ENCODE results near the gene SLAMF9. TPM values are rescaled to one million over a fixed set of nuclear protein-coding genes. Genes with fewer than 3 reads are reported as not detected.
"Not testable (repeated sequence)": the region's sequence is repeated elsewhere in the genome, so short reads cannot be mapped to it uniquely, and the experiment has no call there.

The SLAMF9 gene
- total and polyA plus RNA-seq, 2 donors, result not detected

GRCh38 chr1:159913451-159914192 lies 40.4 kb downstream of the SLAMF9 start:
- Histone ChIP-seq H3K4me3 (ENCODE audit: low read depth, low read length) (no peak overlapping the region), H3K27ac (ENCODE audit: low read depth) (no peak overlapping the region), H3K4me1 (ENCODE audit: insufficient read depth) (no peaks in the 10 kb centered on the region), H3K36me3 (ENCODE audit: insufficient read depth) (no peaks in the 10 kb centered on the region)
- no peak for DNase-seq (ENCODE audit: extremely low spot score)
- WGBS, result 80% methylated on average over 5 of the region's 5 CpGs

- no peak overlapping the region for H3K4me3 ChIP-seq (ENCODE audit: low read depth, low read length)
- H3K4me1 ChIP-seq (ENCODE audit: insufficient read depth), result no peaks in the 10 kb centered on the region
- no peak overlapping the region for H3K27ac ChIP-seq (ENCODE audit: low read depth)
- DNase-seq (ENCODE audit: extremely low spot score), result no peak
- H3K36me3 ChIP-seq (ENCODE audit: insufficient read depth), result no peaks in the 10 kb centered on the region
- 77% methylated on average over 6 of the region's 6 CpGs for WGBS
These were observed 42.5 kb downstream of the SLAMF9 start for GRCh38 chr1:159911326-159912070.

DNA sequence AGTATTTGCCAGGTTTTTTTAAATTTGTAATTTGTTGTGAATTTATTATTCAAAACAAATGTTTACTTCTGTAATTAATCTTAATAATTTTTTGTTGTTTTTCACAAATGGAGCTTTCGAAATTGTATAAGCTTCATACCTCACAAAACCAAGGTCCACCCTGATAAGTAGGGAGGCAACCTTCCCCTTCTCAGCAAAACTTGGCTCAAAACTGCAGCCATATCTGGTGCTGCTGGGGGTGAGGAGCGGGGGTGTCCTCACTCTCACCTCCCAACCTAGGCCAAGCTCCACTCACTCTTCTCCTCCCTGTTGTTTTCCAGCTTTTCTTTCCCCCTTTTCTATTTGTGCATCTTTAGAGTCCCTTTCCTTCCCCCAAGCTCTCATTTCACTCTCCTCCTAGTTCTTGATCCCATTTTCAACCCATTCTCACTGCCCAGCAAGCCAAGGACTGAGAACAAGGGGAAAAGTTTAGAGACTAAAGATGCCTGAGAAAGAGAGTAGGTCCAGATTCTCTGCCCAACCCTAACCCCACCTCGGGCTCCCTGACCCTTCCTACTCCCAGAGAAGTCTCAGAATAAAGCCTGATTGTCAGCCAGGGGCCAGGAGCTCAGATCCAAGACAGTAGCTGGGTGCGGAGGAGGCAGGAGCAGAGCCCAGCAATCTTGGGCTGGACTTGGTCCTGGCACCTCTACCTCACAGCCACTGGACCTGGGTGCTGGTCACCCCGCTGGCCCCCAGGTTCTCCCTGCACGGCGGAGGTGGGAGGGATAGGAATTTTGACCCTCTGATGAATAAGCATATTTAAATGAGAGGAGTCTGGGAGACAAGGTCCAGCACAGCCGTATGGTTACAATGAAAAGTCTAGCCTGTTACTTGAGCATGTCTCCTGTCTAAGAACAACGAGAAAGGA lies 45.8 kb downstream of the SLAMF9 start:
- H3K36me3 ChIP-seq (ENCODE audit: insufficient read depth), result no peaks in the 10 kb centered on the region
- 83% methylated on average over 9 of the region's 9 CpGs for WGBS
- no peak overlapping the region for H3K27ac ChIP-seq (ENCODE audit: low read depth)
- H3K4me1 ChIP-seq (ENCODE audit: insufficient read depth), result no peaks in the 10 kb centered on the region
- DNase-seq (ENCODE audit: extremely low spot score), result no peak
- H3K4me3 ChIP-seq (ENCODE audit: low read depth, low read length), result no peak overlapping the region

- no peaks in the 10 kb centered on the region for H3K36me3 ChIP-seq (ENCODE audit: insufficient read depth)
- H3K4me1 ChIP-seq (ENCODE audit: insufficient read depth), result no peaks in the 10 kb centered on the region
- no peak for DNase-seq (ENCODE audit: extremely low spot score)
- H3K4me3 ChIP-seq (ENCODE audit: low read depth, low read length), result no peak overlapping the region
- no peak overlapping the region for H3K27ac ChIP-seq (ENCODE audit: low read depth)
- 67% methylated on average over 1 of the region's 1 CpG for WGBS
These were observed 47.1 kb downstream of the SLAMF9 start for GRCh38 chr1:159906960-159907359.

DNA sequence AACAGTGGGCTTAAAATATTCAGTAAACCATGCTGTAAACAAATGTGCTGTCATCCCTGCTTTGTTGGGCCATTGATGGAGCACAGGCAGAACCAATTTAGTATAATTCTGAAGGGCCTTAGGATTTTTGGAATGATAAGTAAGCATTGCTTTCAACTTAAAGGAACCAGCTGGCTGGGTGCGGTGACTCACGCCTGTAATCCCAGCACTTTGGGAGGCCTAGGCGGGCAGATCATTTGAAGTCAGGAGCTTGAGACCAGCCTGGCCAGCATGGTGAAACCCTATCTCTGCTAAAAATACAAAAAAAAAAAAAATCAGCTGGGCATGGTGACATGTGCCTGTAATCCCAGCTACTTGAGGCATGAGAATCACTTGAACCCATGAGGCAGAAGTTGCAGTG lies 50.0 kb downstream of the SLAMF9 start:
- WGBS, result 82% methylated on average over 3 of the region's 3 CpGs
- not testable (repeated sequence) for DNase-seq (ENCODE audit: extremely low spot score); H3K4me1 ChIP-seq (ENCODE audit: insufficient read depth); H3K4me3 ChIP-seq (ENCODE audit: low read depth, low read length); H3K27ac ChIP-seq (ENCODE audit: low read depth); H3K36me3 ChIP-seq (ENCODE audit: insufficient read depth)

DNA sequence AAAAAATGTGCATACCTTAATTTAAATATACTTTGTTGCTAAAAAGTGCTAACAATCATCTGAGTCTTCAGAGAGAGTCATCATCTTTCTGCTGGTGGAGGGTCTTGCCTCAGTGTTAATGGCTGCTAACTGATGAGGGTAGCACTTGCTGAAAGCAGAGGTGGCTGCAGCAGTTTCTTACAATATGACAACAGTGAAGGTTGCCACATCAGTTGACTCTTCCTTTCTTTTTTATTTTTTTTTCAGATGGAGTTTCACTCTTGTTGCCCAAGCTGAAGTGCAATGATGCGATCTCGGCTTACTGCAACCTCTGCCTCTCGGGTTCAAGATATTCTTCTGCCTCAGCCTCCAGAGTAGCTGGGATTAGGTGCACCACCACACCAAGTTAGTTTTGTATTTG lies 51.5 kb downstream of the SLAMF9 start:
- no peaks in the 10 kb centered on the region for H3K36me3 ChIP-seq (ENCODE audit: insufficient read depth)
- DNase-seq (ENCODE audit: extremely low spot score), result no peak
- no peak overlapping the region for H3K4me3 ChIP-seq (ENCODE audit: low read depth, low read length)
- H3K4me1 ChIP-seq (ENCODE audit: insufficient read depth), result peaks cover 2% of the 10 kb centered on the region
- WGBS, result 98% methylated on average over 3 of the region's 3 CpGs
- H3K27ac ChIP-seq (ENCODE audit: low read depth), result no peak overlapping the region

Other genes with a start within 250 kb of the SLAMF9 start
- gene CRP, start 239.6 kb downstream of the SLAMF9 start, total RNA-seq, result not detected
- gene CRP, start 239.6 kb downstream of the SLAMF9 start, polyA plus RNA-seq, result 7.2 TPM
- 9.6 TPM for gene DUSP23, start 173.3 kb downstream of the SLAMF9 start, total RNA-seq
- 93.6 TPM for gene DUSP23, start 173.3 kb downstream of the SLAMF9 start, polyA plus RNA-seq
- not detected for gene FCRL6, start 151.9 kb downstream of the SLAMF9 start, total RNA-seq
- 0.20 TPM for gene FCRL6, start 151.9 kb downstream of the SLAMF9 start, polyA plus RNA-seq
- 0.69 TPM for gene SLAMF8, start 127.4 kb downstream of the SLAMF9 start, total RNA-seq
- 6.1 TPM for gene SLAMF8, start 127.4 kb downstream of the SLAMF9 start, polyA plus RNA-seq
- not detected for gene VSIG8, start 91.6 kb downstream of the SLAMF9 start, total RNA-seq
- gene VSIG8, start 91.6 kb downstream of the SLAMF9 start, polyA plus RNA-seq, result 0.05 TPM
- 0.48 TPM for gene CFAP45, start 54.1 kb downstream of the SLAMF9 start, total RNA-seq
- gene CFAP45, start 54.1 kb downstream of the SLAMF9 start, polyA plus RNA-seq, result 1.0 TPM
- gene TAGLN2, start 28.7 kb downstream of the SLAMF9 start, total RNA-seq, result 106 TPM
- 318 TPM for gene TAGLN2, start 28.7 kb downstream of the SLAMF9 start, polyA plus RNA-seq
- 1.7 TPM for gene IGSF9, start 8.6 kb downstream of the SLAMF9 start, total RNA-seq
- 1.6 TPM for gene IGSF9, start 8.6 kb downstream of the SLAMF9 start, polyA plus RNA-seq
- gene PIGM, start 77.8 kb upstream of the SLAMF9 start, total RNA-seq, result 6.2 TPM
- gene PIGM, start 77.8 kb upstream of the SLAMF9 start, polyA plus RNA-seq, result 4.6 TPM
- gene KCNJ10, start 115.9 kb upstream of the SLAMF9 start, total RNA-seq, result 0.26 TPM
- 0.06 TPM for gene KCNJ10, start 115.9 kb upstream of the SLAMF9 start, polyA plus RNA-seq
- gene KCNJ9, start 127.3 kb upstream of the SLAMF9 start, total RNA-seq, result 0.26 TPM
- 0.04 TPM for gene KCNJ9, start 127.3 kb upstream of the SLAMF9 start, polyA plus RNA-seq
- gene IGSF8, start 144.4 kb upstream of the SLAMF9 start, total RNA-seq, result 12.5 TPM
- gene IGSF8, start 144.4 kb upstream of the SLAMF9 start, polyA plus RNA-seq, result 28.1 TPM
- 13.2 TPM for gene ATP1A2, start 161.5 kb upstream of the SLAMF9 start, total RNA-seq
- gene ATP1A2, start 161.5 kb upstream of the SLAMF9 start, polyA plus RNA-seq, result 41.5 TPM
- 8.3 TPM for gene ATP1A4, start 197.4 kb upstream of the SLAMF9 start, total RNA-seq
- 6.2 TPM for gene ATP1A4, start 197.4 kb upstream of the SLAMF9 start, polyA plus RNA-seq
- 10.5 TPM for gene CASQ1, start 236.3 kb upstream of the SLAMF9 start, total RNA-seq
- 4.5 TPM for gene CASQ1, start 236.3 kb upstream of the SLAMF9 start, polyA plus RNA-seq